NK-92 (cell line): ENCODE measurements around the gene APBB3.

Experiments
- DNase-seq: peaks from one replicate; lab custom pipeline; 2025; ENCODE audit not compliant: unreplicated experiment; lab: John Stamatoyannopoulos, UW

The APBB3 gene

DNA sequence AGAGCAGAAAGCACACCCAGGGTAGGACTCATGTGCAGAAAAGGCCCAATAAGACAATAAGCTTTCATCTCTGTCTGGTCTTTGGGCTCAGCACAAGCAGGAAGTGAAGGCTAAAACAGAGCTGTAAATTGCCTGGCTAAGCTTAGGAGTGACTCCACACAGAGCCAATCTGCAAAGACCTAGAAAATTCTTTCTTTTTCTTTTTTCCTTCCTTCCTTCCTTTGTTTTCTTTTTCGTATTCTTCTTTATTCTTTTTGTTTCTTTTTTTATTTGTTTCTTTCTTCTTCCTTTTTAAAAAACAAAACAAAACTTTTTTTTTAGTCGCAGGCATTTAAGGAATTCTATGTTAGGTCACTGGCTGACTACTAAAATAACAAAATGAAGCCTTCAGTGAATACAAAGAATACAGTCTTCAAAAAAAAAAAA is 12.4 kb upstream of the APBB3 start:
- DNase-seq = no peak

DNA sequence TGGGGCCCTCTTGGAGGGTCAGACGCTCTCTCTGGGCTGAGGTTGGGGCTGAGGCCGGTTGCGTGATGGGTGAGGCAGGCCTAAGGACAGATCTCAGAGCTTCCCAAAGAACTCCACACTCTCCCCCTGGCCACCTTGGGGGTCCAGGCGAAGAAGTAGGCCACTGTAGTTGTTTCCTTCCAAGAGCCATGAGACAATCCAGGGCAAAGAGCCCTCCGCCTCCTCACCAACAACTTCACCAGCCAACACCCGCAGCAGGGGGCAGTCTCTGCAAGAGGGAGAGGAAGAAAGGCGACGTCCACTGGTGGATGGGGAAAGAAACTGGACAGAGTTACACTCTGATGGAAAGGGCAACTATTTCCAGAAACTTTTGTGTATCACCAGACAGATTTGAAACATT is 10.9 kb upstream of the APBB3 start:
- no peak for DNase-seq

DNA sequence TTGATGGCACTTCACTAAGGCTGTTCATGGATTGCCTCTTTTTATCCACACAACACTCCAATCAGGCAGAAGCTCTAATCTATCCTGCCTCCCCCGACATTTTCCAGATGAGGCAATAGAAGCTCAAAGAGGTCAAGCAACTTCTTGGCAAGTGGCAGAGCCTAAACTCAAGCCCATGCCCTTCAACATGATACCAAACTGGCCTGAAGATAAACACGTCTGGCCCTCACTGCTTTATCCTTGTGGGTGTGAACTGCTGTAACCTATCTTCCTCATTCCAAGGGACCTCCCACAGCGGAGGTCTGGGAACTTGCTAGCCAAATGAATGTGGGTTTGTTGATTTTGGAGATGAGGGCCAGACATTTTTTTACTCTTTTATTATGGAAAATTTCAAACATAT is 9.8 kb upstream of the APBB3 start:
- DNase-seq = no peak

DNA sequence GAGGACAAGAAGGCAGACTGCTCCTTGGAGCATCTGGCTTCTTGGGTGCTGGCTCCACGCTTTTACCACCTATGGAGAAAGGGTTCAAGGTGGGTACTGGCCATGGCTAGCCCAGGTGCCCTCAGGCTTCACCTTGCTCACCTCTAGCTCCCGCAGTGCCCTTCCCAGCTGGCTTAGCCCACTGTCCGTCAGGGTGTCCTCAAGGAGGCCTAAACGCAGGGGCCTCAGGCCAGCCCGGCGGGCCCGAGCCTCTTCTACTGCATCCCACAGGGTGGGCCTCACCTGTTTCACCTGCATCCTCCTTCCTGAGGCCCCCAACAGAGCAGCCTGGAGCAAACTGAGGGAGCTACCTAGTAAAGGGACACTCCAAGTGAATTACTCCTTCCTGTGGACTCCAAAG is 9.3 kb upstream of the APBB3 start:
- DNase-seq = no peak

DNA sequence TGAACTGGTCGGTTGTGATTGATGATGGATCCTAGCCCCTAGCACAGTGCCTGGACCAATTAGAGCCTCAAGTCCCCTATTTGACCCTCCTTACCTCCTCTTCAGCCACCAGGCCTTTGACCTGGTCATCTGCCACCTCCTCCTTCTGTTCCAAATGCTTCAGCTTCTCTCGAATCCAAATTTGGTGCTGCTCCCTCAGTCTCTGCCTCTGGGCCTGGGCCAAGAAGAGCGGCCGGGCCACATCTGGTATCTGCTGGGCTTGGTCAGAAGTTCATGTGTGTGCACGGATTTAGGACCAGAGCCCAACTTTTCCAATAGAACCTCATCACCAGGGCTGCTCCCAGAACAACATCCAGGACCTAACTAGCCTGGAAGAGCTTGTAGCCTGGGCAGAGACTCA is 6.7 kb upstream of the APBB3 start:
- DNase-seq = no peak

DNA sequence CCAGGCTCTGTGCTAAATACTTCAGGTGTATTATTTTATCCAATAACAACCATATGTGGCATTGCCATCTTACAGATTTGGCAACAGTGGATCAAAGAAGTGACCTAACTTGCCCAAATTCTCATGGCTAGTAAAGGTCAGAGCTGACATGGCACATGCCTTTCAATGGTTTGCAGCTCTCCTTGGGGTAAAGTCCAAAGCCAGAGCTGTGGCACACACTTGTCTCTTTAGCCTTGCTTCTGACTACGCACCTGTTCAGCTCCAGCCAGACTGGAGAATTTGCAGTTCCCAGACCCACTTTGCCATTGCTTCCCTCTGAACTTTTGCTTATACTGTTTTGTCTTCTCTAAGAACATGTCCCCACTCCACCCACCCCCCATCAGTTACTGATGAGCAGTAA is 6.1 kb upstream of the APBB3 start:
- DNase-seq = no peak

DNA sequence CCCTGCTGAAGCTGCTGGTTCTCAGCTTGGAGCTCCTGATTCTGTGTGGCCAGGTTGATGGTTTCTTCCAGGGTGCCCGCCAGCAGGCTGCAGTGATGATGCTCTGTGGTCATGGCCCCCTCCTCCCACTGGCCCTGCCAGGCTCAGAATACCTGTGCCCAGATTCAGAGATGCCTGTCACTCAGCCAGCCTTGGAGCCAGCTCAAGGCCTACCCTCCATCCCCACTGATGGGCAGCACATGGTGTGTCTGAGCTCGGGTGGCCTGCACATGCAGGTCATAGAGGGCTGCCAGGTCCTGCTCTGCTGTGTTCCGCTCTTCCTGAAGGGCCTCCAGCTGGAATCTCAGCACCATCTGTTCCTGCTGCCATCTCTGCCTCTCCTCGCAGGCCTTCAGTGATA is 5.7 kb upstream of the APBB3 start:
- DNase-seq = no peak

DNA sequence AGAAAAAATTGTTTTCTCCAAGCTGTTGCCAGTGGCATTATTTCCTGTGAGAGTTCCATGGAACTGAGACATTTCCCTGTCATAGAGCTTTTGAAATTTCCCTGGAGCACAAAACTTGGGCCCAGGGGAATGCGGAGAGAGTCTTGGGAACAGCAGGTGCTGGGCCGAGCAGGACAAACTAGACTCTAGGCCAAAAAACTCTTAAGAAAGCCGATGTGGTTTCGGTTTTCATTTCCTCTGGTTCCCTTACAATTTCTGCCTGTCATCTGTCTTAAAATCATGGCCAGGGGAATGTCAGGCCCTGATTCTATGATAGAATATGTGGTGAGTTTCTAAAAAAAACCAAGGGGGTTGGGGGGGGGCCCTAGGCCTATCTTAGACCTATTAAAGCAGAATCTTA is 4.8 kb upstream of the APBB3 start:
- no peak for DNase-seq

DNA sequence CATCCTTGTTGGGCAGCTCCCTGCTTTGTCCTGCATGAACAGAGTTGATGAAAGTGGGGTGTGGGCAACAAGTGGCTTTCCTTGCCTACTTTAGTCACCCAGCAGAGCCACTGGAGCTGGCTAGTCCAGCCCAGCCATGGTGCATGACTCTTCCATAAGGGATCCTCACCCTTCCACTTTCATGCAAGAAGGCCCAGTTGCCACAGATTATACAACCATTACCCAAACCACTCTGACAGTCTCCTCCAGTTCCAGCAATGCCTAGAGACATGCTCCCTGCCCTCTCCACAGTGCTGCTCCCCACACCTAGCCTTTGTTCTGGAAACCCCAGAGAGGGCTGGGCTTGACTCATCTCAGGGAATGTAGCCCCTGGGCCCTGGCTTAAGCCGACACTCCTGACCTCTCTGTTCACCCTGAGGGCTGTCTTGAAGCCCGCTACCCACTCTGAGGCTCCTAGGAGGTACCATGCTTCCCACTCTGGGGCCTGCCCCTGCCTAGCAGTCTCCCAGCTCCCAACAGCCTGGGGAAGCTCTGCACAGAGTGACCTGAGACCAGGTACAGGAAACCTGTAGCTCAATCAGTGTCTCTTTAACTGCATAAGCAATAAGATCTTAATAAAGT is 4.2 kb upstream of the APBB3 start:
- DNase-seq = no peak

DNA sequence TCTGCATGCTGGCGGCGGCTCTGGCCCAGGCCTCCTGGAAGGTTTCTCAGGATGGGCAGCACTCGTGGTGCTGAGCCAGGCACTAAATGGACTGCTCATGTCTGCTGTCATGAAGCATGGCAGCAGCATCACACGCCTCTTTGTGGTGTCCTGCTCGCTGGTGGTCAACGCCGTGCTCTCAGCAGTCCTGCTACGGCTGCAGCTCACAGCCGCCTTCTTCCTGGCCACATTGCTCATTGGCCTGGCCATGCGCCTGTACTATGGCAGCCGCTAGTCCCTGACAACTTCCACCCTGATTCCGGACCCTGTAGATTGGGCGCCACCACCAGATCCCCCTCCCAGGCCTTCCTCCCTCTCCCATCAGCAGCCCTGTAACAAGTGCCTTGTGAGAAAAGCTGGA is 3.5 kb upstream of the APBB3 start:
- DNase-seq = no peak

DNA sequence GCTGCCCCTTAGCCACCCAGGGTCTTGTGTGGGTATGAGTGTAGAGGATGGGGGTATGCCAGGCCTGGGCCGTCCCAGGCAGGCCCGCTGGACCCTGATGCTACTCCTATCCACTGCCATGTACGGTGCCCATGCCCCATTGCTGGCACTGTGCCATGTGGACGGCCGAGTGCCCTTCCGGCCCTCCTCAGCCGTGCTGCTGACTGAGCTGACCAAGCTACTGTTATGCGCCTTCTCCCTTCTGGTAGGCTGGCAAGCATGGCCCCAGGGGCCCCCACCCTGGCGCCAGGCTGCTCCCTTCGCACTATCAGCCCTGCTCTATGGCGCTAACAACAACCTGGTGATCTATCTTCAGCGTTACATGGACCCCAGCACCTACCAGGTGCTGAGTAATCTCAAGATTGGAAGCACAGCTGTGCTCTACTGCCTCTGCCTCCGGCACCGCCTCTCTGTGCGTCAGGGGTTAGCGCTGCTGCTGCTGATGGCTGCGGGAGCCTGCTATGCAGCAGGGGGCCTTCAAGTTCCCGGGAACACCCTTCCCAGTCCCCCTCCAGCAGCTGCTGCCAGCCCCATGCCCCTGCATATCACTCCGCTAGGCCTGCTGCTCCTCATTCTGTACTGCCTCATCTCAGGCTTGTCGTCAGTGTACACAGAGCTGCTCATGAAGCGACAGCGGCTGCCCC is 2.9 kb upstream of the APBB3 start:
- no peak for DNase-seq

DNA sequence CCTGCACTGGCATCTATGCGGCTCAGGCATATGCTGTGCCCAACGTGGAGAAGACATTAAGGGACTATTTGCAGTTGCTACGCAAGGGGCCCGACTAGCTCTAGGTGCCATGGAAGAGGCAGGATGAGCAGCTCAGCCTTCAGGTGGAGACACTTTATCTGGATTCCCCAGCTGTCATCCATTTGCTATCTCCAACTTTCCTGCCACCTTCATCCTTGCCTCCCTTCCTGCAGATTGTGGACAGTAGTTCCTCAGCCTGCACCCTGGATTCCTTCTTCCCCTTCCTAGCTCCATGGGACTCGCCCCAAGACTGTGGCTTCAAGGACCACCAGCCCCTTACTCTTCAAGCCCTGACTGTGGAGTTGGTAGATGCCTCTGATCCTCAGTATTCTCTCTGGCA is 2.3 kb upstream of the APBB3 start:
- no peak for DNase-seq

DNA sequence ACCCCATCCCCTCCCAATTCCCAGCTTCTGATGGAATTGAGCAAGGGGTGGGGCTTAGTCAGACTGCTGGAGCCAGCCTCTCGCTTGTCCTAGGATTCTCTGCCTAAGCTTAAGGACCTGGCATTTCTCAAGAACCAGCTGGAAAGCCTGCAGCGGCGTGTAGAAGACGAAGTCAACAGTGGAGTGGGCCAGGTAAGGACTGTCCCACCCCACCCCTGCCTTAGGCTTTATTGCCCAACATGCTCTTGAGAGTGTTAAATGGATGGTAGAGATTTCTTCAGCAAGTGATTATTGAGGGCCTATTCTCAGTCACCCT is 1.3 kb upstream of the APBB3 start:
- no peak for DNase-seq

DNA sequence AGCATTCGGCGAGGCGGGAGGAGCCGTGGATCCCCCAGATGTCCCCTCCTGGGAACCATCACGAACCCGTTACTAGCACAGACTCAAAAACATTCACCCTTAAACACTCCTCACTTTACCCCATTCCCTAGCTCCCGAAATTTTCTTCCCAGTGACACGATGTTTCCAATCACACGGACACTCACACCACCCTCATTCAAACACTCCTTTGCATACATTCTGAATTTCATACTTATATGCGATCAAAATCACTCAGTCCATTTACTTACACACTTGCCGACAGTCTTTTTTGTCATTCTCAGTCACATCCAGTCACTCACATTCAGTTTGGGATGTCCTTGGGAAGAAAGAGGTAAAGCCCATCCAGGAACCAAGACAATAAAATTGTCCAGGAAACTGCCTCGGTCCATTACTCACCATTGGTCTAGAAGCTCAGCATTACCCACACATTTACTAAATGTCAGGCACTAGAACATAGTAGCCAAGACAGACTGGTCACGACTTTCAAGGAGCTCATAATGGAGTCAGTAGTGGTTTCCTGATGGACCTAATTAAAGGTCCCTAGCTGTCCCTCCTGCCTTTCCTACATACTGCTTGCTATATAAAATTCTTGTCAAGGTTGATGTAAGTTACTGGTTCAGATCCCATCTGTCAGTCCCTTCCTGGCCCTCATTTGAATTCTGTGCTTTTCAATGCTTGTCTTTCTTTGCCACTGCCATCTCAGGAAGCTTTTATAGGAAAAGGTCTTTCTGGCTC is 804 bp upstream of the APBB3 start:
- DNase-seq = no peak

DNA sequence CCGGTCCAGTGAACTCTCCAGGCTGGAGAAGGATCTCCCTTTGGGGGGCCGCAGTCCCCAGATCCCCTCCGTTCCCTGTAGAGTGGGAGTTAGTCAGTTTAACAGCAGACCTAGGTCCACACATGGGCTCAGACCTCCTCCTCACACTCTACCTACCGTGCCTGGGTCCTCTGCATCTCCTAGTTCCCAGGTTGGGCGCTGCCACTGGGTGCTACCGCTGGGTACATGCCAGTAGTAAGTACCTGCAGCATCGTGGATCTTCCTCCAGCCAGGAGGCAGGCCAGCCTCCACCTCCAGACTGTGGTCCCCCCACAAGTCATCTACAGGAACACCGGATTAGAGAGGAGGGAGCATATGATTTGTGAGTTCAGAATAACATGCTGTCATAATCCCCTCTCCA is 802 bp downstream of the APBB3 start:
- no peak for DNase-seq

DNA sequence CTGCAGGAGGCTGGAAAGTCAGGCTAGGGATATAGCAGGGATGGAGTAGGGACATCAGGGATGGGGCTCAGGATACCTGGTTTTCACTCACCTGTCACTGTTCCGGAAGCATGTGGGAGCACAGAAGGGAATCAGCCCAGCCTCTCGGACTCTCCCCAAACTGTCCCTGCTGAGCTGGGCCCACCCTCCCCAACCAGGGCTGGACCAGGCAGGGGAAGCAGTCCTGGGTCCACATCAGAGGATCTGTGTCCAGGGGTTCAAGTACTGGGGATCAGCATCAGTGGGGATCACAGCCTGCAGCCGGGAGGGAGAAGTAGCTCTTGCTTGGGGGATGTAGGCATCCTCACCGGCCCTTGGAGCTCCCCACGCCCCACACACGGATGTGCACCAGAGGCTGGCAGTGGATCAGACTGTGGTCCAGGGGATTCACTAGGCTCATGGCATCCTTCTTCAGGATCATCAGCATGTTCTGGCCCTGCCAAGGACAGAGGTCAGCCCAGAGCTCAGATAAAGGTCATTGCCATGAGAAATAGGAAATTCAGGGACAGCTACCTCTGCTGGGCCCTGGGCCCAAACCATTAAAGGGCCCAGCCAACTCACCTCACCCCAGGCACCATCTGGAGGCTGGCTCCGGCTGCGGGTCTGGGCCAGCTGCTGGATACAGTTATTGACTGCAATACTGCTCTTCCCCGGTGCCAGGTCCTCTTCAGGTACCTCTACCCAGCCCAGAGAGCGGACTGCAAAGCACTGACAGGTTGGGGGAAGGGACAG is 2.5 kb downstream of the APBB3 start:
- no peak for DNase-seq

DNA sequence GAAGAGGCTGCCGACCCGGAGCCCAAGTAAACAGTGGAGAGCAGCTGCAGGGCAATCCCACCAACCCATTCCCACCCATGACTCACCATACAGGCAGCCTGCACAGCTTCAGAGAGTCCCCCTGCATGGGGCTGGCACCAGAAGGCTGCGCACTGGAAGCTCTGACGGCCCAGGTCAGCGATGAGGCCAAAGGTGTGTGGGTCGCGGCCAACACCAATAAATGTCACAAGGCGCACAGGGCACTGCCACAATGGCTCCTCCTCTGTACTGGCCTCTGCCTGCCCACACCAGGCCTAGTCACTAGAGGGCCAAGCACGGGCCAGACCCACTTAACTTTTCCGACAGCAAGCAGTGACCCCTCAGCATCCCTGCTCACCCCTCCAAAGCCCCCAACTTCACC is 4.2 kb downstream of the APBB3 start:
- DNase-seq = no peak

DNA sequence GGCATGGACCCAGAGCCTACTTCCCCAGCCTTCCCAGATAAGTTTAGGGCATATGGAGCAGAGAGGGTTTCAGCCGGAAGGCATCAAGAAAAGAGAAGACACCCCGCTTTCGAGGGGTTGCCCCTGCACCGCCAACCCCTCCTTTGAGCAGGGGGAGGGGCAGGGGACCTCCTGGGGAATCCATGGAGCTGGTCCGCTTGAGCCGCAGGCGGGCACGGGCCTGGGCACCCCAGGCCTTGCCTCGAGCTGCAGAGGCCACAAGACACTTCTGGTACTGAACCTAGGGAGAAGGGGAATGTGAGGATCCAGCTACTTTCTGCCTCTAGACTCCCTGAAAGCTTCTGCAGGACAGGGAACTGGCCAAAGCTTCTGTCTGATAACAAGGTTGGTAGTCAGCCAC is 5.9 kb downstream of the APBB3 start:
- no peak for DNase-seq

DNA sequence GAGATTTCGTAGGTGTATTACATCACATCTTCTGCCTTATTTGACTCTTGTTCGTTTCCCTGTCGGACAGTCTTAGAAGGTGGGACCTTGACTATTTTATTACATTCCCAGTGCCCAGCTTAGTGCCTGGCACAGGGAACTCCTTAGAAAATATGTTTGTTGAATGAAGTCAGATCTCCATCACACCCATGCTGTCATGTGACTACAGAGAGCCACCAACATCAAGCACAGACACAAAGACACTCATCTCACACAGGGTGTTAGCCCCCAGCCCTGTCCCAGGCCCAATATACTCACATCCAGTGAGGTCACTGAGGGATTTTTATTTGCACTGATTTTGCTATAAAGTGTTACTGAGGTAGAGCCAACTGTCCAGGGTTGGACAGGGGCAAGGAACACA is 6.4 kb downstream of the APBB3 start:
- DNase-seq = no peak

DNA sequence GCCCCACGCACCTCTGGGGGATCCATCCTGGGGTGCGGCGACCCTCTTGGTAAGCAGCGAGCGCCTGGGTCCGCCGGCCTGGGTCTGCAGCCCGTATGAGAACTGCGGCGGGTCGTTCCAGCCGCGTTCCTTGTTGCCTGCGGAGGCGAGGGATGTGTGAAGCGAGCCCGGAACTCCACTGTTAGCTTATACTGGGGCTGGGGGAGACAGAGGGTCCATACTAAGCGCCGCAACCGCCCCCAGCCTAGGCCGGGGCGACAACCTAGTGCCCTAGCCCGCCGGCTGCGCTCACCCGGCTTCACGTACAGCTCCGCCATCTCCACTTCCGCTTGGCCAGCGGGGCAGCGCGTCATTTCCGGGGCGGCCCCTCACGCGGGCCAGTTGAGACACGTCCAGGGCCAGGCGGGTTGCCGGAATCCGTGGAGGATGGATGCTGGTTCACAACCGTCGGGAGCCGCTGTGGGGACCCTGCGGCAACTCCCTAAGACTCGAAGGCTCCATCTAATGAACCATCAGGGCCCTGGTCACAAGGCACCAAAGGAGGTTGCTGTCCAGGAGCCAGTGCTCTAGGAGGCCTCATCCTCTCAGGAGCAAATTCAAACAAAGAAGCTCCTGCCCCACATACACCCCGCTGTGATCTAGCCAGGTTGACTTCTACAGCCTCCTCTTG is 7.1 kb downstream of the APBB3 start, which contains the start of gene SRA1:
TSS of gene SRA1 (minus strand) at position 338 of the 670 bp plus-strand sequence. CDS start at position 317, 21 bp downstream.
- DNase-seq = no peak

DNA sequence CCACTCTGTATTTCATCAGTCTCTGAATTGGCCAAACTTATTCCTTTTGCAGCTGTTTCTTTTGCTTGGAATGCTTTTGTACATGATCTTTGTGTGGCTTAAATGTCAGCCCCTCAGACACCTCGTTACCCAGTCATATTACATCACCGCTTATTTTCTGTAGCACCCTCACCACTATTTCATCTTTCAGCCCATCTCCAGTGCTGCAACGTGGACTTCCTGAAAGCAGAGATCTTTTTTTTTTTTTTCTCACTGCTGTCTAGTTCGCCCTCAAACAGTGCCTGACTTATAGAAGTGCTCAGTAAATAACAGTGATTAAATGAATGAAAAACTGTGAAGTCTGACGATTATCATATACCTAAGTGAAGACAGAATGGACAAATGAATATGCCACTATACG is 8.0 kb downstream of the APBB3 start:
- no peak for DNase-seq
